ENCODE results near the gene AP1S1.

Gene AP1S1

DNA sequence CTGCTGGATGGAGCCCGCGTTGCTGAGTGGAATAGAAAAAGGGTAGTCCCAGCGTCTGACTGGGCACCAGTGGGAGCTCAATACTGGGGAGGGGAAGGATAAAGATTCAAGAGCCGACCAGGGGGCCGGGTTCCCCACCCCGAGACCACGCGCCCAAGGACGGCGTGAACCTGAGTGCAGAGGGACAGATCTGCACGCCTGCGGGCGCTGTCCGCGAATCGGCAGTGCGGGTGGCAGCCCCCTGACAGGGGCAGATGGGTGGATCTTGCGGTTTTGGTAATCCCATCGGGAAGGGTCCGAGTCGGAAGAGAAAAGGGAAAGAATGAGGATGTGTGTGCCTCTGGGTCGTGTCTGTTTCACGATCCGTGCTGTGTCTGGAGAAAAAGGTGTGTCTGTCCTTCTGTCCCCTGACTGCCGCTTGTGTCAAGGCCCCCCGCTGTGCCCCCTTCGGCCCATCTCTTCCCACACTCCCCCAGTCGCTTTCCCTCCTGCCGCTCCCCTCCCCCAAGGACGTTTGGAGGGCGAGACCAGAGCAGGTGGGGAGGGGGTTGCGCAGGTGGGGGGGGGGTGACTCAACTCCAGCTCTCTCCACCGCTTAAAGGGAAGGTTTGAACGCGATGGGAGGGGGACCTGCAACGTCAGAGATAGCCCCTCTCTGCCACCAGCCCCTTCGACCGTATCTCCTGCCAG, 11.8 kb downstream of the AP1S1 start:
- TF ChIP-seq, protein P1, sequence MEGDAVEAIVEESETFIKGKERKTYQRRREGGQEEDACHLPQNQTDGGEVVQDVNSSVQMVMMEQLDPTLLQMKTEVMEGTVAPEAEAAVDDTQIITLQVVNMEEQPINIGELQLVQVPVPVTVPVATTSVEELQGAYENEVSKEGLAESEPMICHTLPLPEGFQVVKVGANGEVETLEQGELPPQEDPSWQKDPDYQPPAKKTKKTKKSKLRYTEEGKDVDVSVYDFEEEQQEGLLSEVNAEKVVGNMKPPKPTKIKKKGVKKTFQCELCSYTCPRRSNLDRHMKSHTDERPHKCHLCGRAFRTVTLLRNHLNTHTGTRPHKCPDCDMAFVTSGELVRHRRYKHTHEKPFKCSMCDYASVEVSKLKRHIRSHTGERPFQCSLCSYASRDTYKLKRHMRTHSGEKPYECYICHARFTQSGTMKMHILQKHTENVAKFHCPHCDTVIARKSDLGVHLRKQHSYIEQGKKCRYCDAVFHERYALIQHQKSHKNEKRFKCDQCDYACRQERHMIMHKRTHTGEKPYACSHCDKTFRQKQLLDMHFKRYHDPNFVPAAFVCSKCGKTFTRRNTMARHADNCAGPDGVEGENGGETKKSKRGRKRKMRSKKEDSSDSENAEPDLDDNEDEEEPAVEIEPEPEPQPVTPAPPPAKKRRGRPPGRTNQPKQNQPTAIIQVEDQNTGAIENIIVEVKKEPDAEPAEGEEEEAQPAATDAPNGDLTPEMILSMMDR (conservative IDR thresholded peaks at IDR 0.05; ENCODE audit: low read length) = no peak
- peak overlapping the region; percentile 40 for H3K4me3 ChIP-seq (ENCODE audit: low read length)
- no peak for DNase-seq (ENCODE audit: low read depth)

GRCh38 chr7:101166648-101166908, 12.3 kb downstream of the AP1S1 start:
- TF ChIP-seq, protein P1 (conservative IDR thresholded peaks at IDR 0.05; ENCODE audit: low read length) = no peak
- no peak overlapping the region for H3K4me3 ChIP-seq (ENCODE audit: low read length)
- DNase-seq (ENCODE audit: low read depth) = no peak

DNA sequence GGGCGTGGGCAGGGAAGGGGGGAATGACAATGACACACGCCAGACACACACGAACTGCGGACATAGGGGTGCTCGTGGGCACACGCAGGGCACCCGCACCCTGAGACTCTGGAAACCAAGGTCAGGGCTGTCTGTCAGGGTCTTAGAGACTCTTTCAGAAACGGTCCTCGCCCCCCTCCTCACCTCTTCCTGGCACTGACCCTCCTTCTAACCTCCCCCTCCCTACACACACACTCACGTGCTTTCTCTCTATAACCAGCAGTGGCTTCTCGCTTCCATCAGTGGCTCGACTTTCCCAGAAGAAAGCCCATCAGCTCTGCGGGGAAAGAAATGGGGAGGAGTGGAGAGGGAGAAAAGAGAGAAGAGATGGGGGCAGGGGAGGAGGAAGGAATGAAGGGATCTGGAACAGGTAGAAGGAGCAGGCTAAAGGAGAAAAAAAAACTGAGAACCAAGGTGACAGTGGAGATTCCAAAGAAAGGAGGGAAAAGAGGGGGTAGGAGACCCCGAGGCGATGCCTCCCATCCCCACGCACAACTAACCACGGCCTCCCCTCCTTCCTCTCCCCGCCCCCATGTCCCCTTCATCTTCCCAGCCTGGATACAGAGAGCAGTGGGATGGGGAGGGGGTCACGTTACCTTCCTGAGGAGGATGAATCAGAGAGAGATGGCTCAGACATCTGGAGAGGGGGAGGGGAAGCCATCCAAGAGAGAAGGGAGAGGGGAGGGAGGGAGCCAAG, 12.8 kb downstream of the AP1S1 start:
- TF ChIP-seq, protein P1 (conservative IDR thresholded peaks at IDR 0.05; ENCODE audit: low read length) = no peak
- no peak overlapping the region for H3K4me3 ChIP-seq (ENCODE audit: low read length)
- no peak for DNase-seq (ENCODE audit: low read depth)

- TF ChIP-seq, protein P1 (conservative IDR thresholded peaks at IDR 0.05; ENCODE audit: low read length) = no peak
- DNase-seq (ENCODE audit: low read depth) = no peak
- no peak overlapping the region for H3K4me3 ChIP-seq (ENCODE audit: low read length)
Observed at GRCh38 chr7:101167645-101168411, 13.6 kb downstream of the AP1S1 start.

DNA sequence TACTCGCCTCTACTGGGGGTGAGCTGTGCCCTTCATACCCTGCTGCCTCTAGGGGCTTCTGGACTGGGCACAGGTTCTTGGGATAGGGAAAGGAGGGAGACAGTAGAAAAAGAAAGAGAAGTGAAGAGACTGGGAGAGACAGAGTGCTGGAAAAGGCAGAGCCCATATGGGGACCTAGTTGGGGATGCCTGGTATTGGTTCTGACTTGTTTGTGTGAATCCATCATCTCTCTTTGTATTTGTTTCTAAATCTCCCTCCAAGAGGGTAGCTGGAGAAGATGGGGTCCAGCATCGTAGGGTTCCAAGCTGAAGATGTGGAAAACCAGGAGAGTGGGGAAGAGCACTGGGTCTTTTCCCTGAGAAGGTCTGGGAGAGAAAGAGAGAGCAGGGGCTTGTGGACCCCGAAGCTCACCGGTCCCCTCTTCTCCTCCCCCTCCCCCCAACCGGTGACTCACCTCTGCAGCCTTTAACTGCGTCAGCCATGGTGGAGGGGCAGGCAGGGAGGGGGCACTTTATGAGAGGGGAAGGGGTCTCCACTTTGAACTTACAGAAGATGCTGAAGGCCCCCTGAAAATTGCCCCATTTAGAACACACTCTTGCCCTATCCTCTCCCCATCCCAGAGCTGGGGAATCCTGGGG, 14.3 kb downstream of the AP1S1 start:
- no peak overlapping the region for H3K4me3 ChIP-seq (ENCODE audit: low read length)
- TF ChIP-seq, protein P1 (conservative IDR thresholded peaks at IDR 0.05; ENCODE audit: low read length) = no peak
- DNase-seq (ENCODE audit: low read depth) = no peak

DNA sequence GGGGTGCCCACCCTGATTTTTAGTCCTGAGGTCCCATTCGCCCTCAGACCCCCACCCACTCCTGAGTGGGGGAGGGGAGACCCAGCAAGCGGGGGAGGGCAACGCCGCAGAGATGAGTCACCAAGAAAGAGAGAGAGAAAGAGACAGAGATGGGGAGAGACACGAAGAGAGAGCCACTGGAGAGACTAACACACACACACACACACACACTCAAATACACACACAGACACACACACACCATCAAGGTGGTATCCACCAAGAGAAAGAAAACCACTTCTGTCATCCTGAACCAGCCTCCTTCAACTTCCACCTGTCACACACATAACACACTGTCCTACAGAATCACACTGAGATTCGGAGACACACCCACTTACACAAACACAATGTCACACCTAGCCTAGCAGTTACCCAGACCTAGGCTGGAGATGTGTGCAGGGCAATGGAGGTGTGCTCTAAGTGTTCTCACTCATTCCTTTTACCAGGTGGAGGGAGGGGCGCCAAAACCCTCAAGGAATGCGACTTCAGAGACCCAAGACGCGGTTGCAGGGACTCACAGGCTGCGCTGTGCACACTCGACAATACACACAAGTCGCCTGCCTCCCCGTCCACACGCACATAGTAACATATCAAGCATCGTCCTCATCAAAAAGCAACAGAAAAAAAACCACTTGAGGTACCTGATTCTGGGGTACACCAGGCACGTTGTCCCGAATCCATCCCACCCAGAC, 15.0 kb downstream of the AP1S1 start:
- peak overlapping the region; percentile 27 for H3K4me3 ChIP-seq (ENCODE audit: low read length)
- TF ChIP-seq, protein P1 (conservative IDR thresholded peaks at IDR 0.05; ENCODE audit: low read length) = no peak
- no peak for DNase-seq (ENCODE audit: low read depth)

Data from AG10803 (cell line).